Spleen (tissue), 11 donors: ENCODE measurements around the gene LAMC2. TPM values are rescaled to one million over a fixed set of nuclear protein-coding genes. Genes with fewer than 3 reads are reported as not detected.

Source experiments
- DNase-seq: peaks from one replicate; pipeline ENCODE4 v3.0.0-alpha.2; 2020
- H3K27ac ChIP-seq, 8 donors: fragments of 200-600 bp; sonication (generic) in 7 of 8; 1 replicate in 4 of 8; 2 replicates in 4 of 8; pipeline versions ENCODE4 v1.5.0 to v1.8.0; 2016 to 2021; ENCODE audit warnings: inconsistent platforms in 4 of 8, mild to moderate bottlenecking in 4 of 8, moderate library complexity in 1 of 8
- H3K27me3 ChIP-seq, 7 donors: fragments of 200-600 bp; sonication (generic) in 6 of 7; replicated peaks in 1 of 7; 1 replicate in 4 of 7; 2 replicates in 3 of 7; pipeline versions ENCODE4 v1.5.0 to v1.8.0; 2016 to 2021; ENCODE audit warnings: inconsistent platforms in 3 of 7, mild to moderate bottlenecking in 1 of 7
- H3K36me3 ChIP-seq, 6 donors: fragments of 200-600 bp; sonication (generic) in 5 of 6; 1 replicate in 4 of 6; 2 replicates in 2 of 6; pipeline versions ENCODE4 v1.5.0 to v1.8.0; 2016 to 2021; ENCODE audit warnings: inconsistent platforms in 2 of 6
- H3K4me1 ChIP-seq, 6 donors: fragments of 200-600 bp; sonication (generic) in 5 of 6; 1 replicate in 3 of 6; 2 replicates in 3 of 6; pipeline versions ENCODE4 v1.5.0 to v1.8.0; 2016 to 2021; ENCODE audit warnings: inconsistent platforms in 3 of 6
- H3K4me3 ChIP-seq, 8 donors: fragments of 200-600 bp; sonication (generic) in 7 of 8; 1 replicate in 4 of 8; 2 replicates in 4 of 8; pipeline versions ENCODE4 v1.5.0 to v1.8.0; 2016 to 2021; ENCODE audit warnings: inconsistent platforms in 4 of 8, mild to moderate bottlenecking in 4 of 8, moderate library complexity in 2 of 8
- H3K9me3 ChIP-seq, 8 donors: fragments of 200-600 bp; sonication (generic) in 7 of 8; 1 replicate in 4 of 8; 2 replicates in 4 of 8; pipeline versions ENCODE4 v1.5.0 to v1.8.0; 2016 to 2021; ENCODE audit warnings: inconsistent platforms in 4 of 8
- CTCF ChIP-seq, 11 experiments: fragments of 200-600 bp in 7 of 11; fragments of 450-650 bp in 4 of 11; sonication (generic) in 4 of 11; IDR thresholded peaks in 8 of 11; conservative IDR thresholded peaks in 3 of 11; 1 replicate in 7 of 11; 2 replicates in 4 of 11; pipeline versions ENCODE4 v1.4.0 to v1.8.0; 2016 to 2021; ENCODE audit warnings: antibody characterized with exemption in 11 of 11, inconsistent platforms in 4 of 11, mild to moderate bottlenecking in 1 of 11
- POLR2A ChIP-seq, 3 donors: fragments of 450-650 bp; IDR thresholded peaks; one replicate each; pipeline ENCODE4 v1.5.1; 2017; ENCODE audit warnings: antibody characterized with exemption in 3 of 3, mild to moderate bottlenecking in 1 of 3
- POLR2AphosphoS5 ChIP-seq, 3 donors: sonication (generic); formaldehyde crosslinking; IDR thresholded peaks; one replicate each; pipeline ENCODE4 v1.5.1; 2017; ENCODE audit warnings: antibody characterized with exemption in 3 of 3
- whole genome bisulfite sequencing, 5 donors: extraction: QIAGEN DNeasy Blood & Tissue Kit in 3 of 5; methylation state at CpG; one replicate each; pipeline versions ENCODE4 v1.1.5 to v1.1.7; 2013 to 2018; 5-methylcytosine and 5-hydroxymethylcytosine counted together
- intact Hi-C: fragments of 100-400 bp; cut with DNase I; formaldehyde crosslinking; loops from one replicate; pipeline ENCODE4 v1.15.0; 2023; ENCODE audit warnings: low total_unique reads
- polyA plus RNA-seq, 3 donors: library from polyadenylated mRNA; stranded (reverse); fragments of 200-250 nt; gene quantifications; one replicate each; pipeline ENCODE4 v1.2.1, GENCODE V29; 2013
- total RNA-seq, 7 donors: library from RNA; depleted of rRNA in 3 of 7; stranded (reverse); fragments of >200 nt in 3 of 7; fragmentation: NEBNext Ultra II Directional in 4 of 7; extraction: Animal tissue kit (Norgen Biotek cat#: 25700) in 4 of 7; gene quantifications; one replicate each; pipeline versions ENCODE4 v1.1.0 to v1.2.1, GENCODE V29; 2016 to 2021
- donor health status: healthy with polysubstance abuse.
- donor health status: DM: no; HTN: no; CAD: no; lungs with moderate emphysema.
- donor health status: DM: no; HTN: no; CAD: no.
- donor health status: Bipolar disorder and iron deficiency.
- donor health status: healthy.
- donor health status: DM: no; HTN: no; CAD: no.
- donor health status: DM: yes; HTN: yes; CAD: no.

The LAMC2 gene
- total and polyA plus RNA-seq, 10 donors: 0.13 to 1.4 (median 0.67) TPM; not detected in 1

GRCh38 chr1:183231545-183231944 lies 45.5 kb downstream of the LAMC2 start:
- Histone ChIP-seq H3K27ac (no peak overlapping the region), H3K4me1 (peaks cover 0 to 11% (median 0%) of the 10 kb centered on the region in 6 donors), H3K4me3 (no peak overlapping the region), H3K9me3 (no peaks in the 10 kb centered on the region), H3K36me3 (no peaks in the 10 kb centered on the region), H3K27me3 (no peaks in the 10 kb centered on the region)
- intact Hi-C loops: no loop called here
- no peak for DNase-seq
- no peak for TF ChIP-seq POLR2A (IDR thresholded peaks at IDR 0.05)
- no peak for TF ChIP-seq CTCF (IDR thresholded peaks at IDR 0.05 in 8 of 11, conservative IDR thresholded peaks at IDR 0.05 in 3 of 11)
- no peak for TF ChIP-seq POLR2AphosphoS5 (IDR thresholded peaks at IDR 0.05)
- 94 to 100% (median 98%) methylated on average over 1 of the region's 1 CpG for WGBS, 5 donors

GRCh38 chr1:183233113-183233512 lies 47.0 kb downstream of the LAMC2 start:
- intact Hi-C loops: no loop called here
- no peak for DNase-seq
- Histone ChIP-seq H3K4me1 (peaks cover 0 to 11% (median 0%) of the 10 kb centered on the region in 6 donors), H3K9me3 (no peaks in the 10 kb centered on the region), H3K27me3 (no peaks in the 10 kb centered on the region), H3K4me3 (no peak overlapping the region), H3K27ac (no peak overlapping the region), H3K36me3 (no peaks in the 10 kb centered on the region)
- TF ChIP-seq CTCF (IDR thresholded peaks at IDR 0.05 in 8 of 11, conservative IDR thresholded peaks at IDR 0.05 in 3 of 11) (no peak), POLR2AphosphoS5 (IDR thresholded peaks at IDR 0.05) (no peak), POLR2A (IDR thresholded peaks at IDR 0.05) (no peak)

GRCh38 chr1:183234660-183235476 lies 48.8 kb downstream of the LAMC2 start:
- Histone ChIP-seq H3K9me3 (no peaks in the 10 kb centered on the region), H3K4me1 (peaks cover 0 to 11% (median 0%) of the 10 kb centered on the region in 6 donors), H3K27me3 (no peaks in the 10 kb centered on the region), H3K36me3 (no peaks in the 10 kb centered on the region), H3K27ac (peak overlapping the region in 5 of 8 donors; percentile 21 to 63 (median 33)), H3K4me3 (peak overlapping the region in 2 of 8 donors; percentile 20)
- DNase-seq: no peak
- intact Hi-C loops: no loop called here
- 48 to 58% (median 57%) methylated on average over 15 of the region's 15 CpGs for WGBS, 5 donors
- TF ChIP-seq POLR2A (IDR thresholded peaks at IDR 0.05): no peak
- TF ChIP-seq CTCF (IDR thresholded peaks at IDR 0.05 in 8 of 11, conservative IDR thresholded peaks at IDR 0.05 in 3 of 11): peak in 7 of 11 experiments; percentile 30 to 58 (median 45)
- TF ChIP-seq POLR2AphosphoS5 (IDR thresholded peaks at IDR 0.05): no peak

- Histone ChIP-seq H3K27ac (peak overlapping the region in 1 of 8 donors; percentile 33), H3K4me3 (no peak overlapping the region)
- intact Hi-C loops: no loop called here
Measured at GRCh38 chr1:183235503-183235902, 49.4 kb downstream of the LAMC2 start.

More at GRCh38 chr1:183235503-183235902, 49.4 kb downstream of the LAMC2 start:
- Histone ChIP-seq H3K9me3 (no peaks in the 10 kb centered on the region), H3K27me3 (no peaks in the 10 kb centered on the region), H3K36me3 (no peaks in the 10 kb centered on the region), H3K4me1 (peaks cover 0 to 11% (median 0%) of the 10 kb centered on the region in 6 donors)
- TF ChIP-seq POLR2AphosphoS5 (IDR thresholded peaks at IDR 0.05) (no peak), CTCF (IDR thresholded peaks at IDR 0.05 in 8 of 11, conservative IDR thresholded peaks at IDR 0.05 in 3 of 11) (no peak), POLR2A (IDR thresholded peaks at IDR 0.05) (no peak)
- DNase-seq: no peak
- whole genome bisulfite sequencing, 5 donors: 93 to 94% (median 94%) methylated on average over 14 of the region's 14 CpGs
